CD4-positive, alpha-beta T cell treated with Interleukin-21 for 1 hour (primary cell): Measurements from ENCODE around the gene BMP8A.

Experiments
- DNase-seq: peaks from one replicate; pipeline ENCODE4 v3.0.0-alpha.2; 2020

Gene BMP8A

GRCh38 chr1:39573736-39574624 lies 82.5 kb downstream of the BMP8A start:
- DNase-seq: no peak

- DNase-seq: no peak
Measured at GRCh38 chr1:39574646-39575045, 83.2 kb downstream of the BMP8A start.
